Islet precursor cell (in vitro differentiated cells): ENCODE results near the gene G6PD.
A peak's percentile ranks its signal among the peaks of the same experiment; 100 is the strongest.

ENCODE experiments used
- DNase-seq: peaks from one replicate; pipeline ENCODE4 v3.0.0-alpha.2; 2018

G6PD gene

GRCh38 chrX:154486052-154486395, 60.6 kb downstream of the G6PD start:
- peak; percentile 57 for DNase-seq

GRCh38 chrX:154485150-154486051, 61.2 kb downstream of the G6PD start:
- DNase-seq: no peak

- no peak for DNase-seq
These were observed 62.1 kb downstream of the G6PD start for GRCh38 chrX:154484255-154485149.

- DNase-seq: no peak
These were observed 63.3 kb downstream of the G6PD start for GRCh38 chrX:154483325-154483724.

GRCh38 chrX:154482786-154483185, 63.9 kb downstream of the G6PD start:
- DNase-seq: no peak

GRCh38 chrX:154481911-154482601, 64.6 kb downstream of the G6PD start:
- no peak for DNase-seq
